ENCODE measurements around the gene POC1A.

The POC1A gene

DNA sequence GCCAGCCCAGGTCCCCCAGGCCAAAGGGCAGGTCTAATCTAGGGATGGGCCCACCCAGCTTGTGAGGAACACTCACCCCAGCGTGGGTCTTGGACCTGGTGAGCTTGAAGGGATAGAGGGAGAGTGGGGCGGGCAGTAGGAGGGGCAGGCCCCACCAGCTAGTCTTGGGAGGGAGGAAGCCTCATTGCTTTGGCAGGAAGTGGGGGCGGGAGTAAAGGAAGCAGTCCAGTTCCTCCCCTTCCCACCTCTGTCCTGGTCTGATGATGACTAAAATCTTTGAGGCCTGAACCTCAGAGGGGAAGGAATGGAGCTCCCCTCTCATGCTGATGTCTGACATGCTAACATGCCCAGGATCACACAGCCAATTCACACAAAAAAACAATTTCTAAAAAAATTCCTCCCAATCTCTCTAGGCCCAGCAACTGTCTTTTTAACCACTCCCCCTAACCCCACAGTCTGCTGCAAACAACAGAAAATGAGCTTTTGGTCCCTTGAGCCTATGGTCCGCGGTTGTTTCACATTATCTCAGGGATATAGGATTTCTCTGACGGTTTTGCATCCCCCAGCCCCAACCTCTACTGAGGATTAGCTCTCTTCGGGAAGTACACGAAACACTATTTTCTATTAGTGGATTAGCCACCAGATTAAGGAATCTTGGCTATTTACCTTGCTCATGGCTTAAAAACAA is 67.1 kb downstream of the POC1A start:
- Histone ChIP-seq H3K4me3 (ENCODE audit: low read depth, low read length) (no peak overlapping the region), H3K27ac (peak overlapping the region; percentile 72), H3K27me3 (ENCODE audit: insufficient read depth, low read depth, severe bottlenecking) (no peaks in the 10 kb centered on the region), H3K36me3 (no peaks in the 10 kb centered on the region), H3K9me3 (ENCODE audit: severe bottlenecking) (no peaks in the 10 kb centered on the region)
- DNase-seq: peak; percentile 47
- no peak for TF ChIP-seq CTCF (IDR thresholded peaks at IDR 0.05; ENCODE audit: low read depth, low read length)

GRCh38 chr3:52086461-52086860 is 67.8 kb downstream of the POC1A start:
- H3K27me3 ChIP-seq (ENCODE audit: insufficient read depth, low read depth, severe bottlenecking): no peaks in the 10 kb centered on the region
- H3K9me3 ChIP-seq (ENCODE audit: severe bottlenecking): no peaks in the 10 kb centered on the region
- H3K4me3 ChIP-seq (ENCODE audit: low read depth, low read length): no peak overlapping the region
- no peaks in the 10 kb centered on the region for H3K36me3 ChIP-seq
- no peak for DNase-seq
- no peak for TF ChIP-seq CTCF (IDR thresholded peaks at IDR 0.05; ENCODE audit: low read depth, low read length)
- peak overlapping the region; percentile 72 for H3K27ac ChIP-seq

DNA sequence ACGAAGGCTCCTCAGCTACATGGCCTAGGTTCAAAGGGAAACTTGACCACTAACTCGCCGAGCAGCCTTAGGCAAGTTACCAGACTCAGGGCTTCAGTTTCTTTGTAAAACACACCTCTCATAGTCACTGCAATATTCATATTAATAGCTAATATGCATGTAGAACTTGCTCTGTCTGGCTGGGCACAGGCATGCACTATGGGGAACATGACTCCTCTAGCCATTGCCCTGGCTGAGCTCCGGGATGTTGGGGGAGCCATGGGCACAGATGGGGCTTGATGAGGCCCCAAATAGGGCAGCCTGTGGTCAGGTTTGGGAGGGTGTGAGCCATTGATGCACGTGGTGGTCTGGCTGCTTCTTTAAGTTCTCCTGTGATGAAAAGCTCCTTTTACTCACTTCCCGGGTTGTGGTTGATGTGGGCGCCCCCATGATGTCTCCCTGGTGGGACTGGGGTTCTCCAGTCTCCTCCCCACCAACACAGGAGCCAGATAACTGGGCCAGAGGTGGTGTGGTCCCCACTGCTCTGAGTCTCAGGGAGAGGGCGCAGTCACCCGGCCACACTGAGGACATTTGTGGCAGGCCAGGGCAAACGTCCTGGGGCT is 68.4 kb downstream of the POC1A start:
- DNase-seq: no peak
- Histone ChIP-seq H3K27ac (peak overlapping the region; percentile 72; the same call in 1 of the 2 replicates), H3K9me3 (ENCODE audit: severe bottlenecking) (no peaks in the 10 kb centered on the region), H3K4me3 (ENCODE audit: low read depth, low read length) (no peak overlapping the region), H3K27me3 (ENCODE audit: insufficient read depth, low read depth, severe bottlenecking) (no peaks in the 10 kb centered on the region), H3K36me3 (no peaks in the 10 kb centered on the region)
- no peak for TF ChIP-seq CTCF (IDR thresholded peaks at IDR 0.05; ENCODE audit: low read depth, low read length)

DNA sequence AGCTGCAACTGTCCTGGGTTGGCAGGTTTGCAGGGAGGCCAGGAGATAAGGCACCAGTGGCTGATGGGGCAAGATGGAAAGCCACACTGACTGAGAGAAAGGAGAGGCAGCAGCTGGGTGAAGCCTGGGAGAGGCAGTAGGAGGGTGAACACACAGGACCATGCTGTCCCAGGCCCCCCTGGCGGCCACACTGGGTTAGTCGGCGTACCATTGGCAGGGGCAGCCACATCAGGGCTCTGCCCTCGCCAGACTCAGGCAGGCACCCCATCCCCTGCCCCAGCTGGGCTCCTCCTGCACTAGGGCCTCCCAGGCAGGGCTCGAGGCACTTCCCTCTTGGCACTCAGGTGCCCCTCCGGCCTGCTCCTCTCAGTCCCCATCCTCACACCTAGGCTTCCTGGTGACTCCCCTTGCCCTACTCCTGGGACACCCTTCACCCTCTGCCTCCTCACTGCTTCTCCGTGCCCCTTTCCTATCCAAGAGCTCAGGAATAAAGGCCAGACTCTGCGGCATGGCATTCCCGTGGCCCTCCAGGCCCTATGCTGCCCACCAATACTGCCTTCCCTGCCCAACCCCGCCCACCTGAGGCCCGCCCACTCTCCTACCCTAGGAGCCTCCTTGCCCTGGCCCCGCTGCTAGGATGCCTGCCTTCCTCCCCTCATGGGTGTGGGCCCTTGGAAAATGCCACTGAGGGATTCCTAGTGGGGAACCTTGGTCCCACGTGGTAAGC is 69.1 kb downstream of the POC1A start:
- H3K36me3 ChIP-seq: no peaks in the 10 kb centered on the region
- H3K4me3 ChIP-seq (ENCODE audit: low read depth, low read length): no peak overlapping the region
- TF ChIP-seq CTCF (IDR thresholded peaks at IDR 0.05; ENCODE audit: low read depth, low read length): no peak
- no peaks in the 10 kb centered on the region for H3K27me3 ChIP-seq (ENCODE audit: insufficient read depth, low read depth, severe bottlenecking)
- no peak for DNase-seq
- no peaks in the 10 kb centered on the region for H3K9me3 ChIP-seq (ENCODE audit: severe bottlenecking)
- no peak overlapping the region; the same call in 1 of the 2 replicates for H3K27ac ChIP-seq

GRCh38 chr3:52084216-52084945 is 69.8 kb downstream of the POC1A start:
- no peak for DNase-seq
- Histone ChIP-seq H3K27me3 (ENCODE audit: insufficient read depth, low read depth, severe bottlenecking) (no peaks in the 10 kb centered on the region), H3K27ac (no peak overlapping the region), H3K4me3 (ENCODE audit: low read depth, low read length) (no peak overlapping the region), H3K36me3 (no peaks in the 10 kb centered on the region), H3K9me3 (ENCODE audit: severe bottlenecking) (no peaks in the 10 kb centered on the region)
- TF ChIP-seq CTCF (IDR thresholded peaks at IDR 0.05; ENCODE audit: low read depth, low read length): no peak

Data from WERI-Rb-1 (cell line).